Kidney (tissue), 14 donors: ENCODE results near the gene RRAGB. TPM values are rescaled to one million over a fixed set of nuclear protein-coding genes. Genes with fewer than 3 reads are reported as not detected.
"Not testable (repeated sequence)": the region's sequence is repeated elsewhere in the genome, so short reads cannot be mapped to it uniquely, and the experiment has no call there.

Experiments used
- DNase-seq, 5 donors: peaks; one replicate each; pipeline ENCODE4 v3.0.0-alpha.2; 2013 to 2020
- FAIRE-seq: peaks from 2 replicates; lab custom pipeline; 2012; peaks lifted over from hg19 to GRCh38; lab: Jason Lieb, UNC
- H3K27ac ChIP-seq, 2 donors: one replicate each; pipeline ENCODE4 v1.7.0; 2013; ENCODE audit warnings: low read depth in 2 of 2, low read length in 2 of 2, inconsistent platforms in 1 of 2
- H3K27me3 ChIP-seq: one replicate; pipeline ENCODE4 v1.7.1; 2013; ENCODE audit warnings: low read length, inconsistent platforms; ENCODE audit not compliant: control insufficient read depth, insufficient read depth
- H3K36me3 ChIP-seq, 3 donors: one replicate each; pipeline versions ENCODE4 v1.7.0 to v1.7.1; 2013; ENCODE audit warnings: low read length in 3 of 3, control low read depth in 1 of 3, inconsistent platforms in 1 of 3; ENCODE audit not compliant: insufficient read depth in 3 of 3, control insufficient read depth in 2 of 3
- H3K4me1 ChIP-seq, 3 donors: one replicate each; pipeline versions ENCODE4 v1.7.0 to v1.7.1; 2013; ENCODE audit warnings: low read length in 3 of 3, inconsistent platforms in 1 of 3, low read depth in 1 of 3; ENCODE audit not compliant: control insufficient read depth in 2 of 3, insufficient read depth in 2 of 3
- H3K4me3 ChIP-seq, 3 donors: one replicate each; pipeline versions ENCODE4 v1.7.0 to v1.8.1; 2013; ENCODE audit warnings: low read length in 3 of 3, control low read depth in 1 of 3, inconsistent platforms in 1 of 3
- H3K9ac ChIP-seq, 3 donors: one replicate each; pipeline versions ENCODE4 v1.7.0 to v1.7.1; 2013; ENCODE audit warnings: low read length in 3 of 3, control low read depth in 1 of 3, inconsistent platforms in 1 of 3
- H3K9me3 ChIP-seq, 3 donors: one replicate each; pipeline versions ENCODE4 v1.7.0 to v1.7.1; 2013; ENCODE audit warnings: low read length in 3 of 3, control low read depth in 1 of 3, inconsistent platforms in 1 of 3; ENCODE audit not compliant: control insufficient read depth in 2 of 3, insufficient read depth in 1 of 3
- CTCF ChIP-seq: IDR thresholded peaks from 3 replicates; pipeline ENCODE4 v1.5.1; 2012; ENCODE audit warnings: mild to moderate bottlenecking, moderate library complexity, borderline replicate concordance; ENCODE audit not compliant: insufficient read depth; ENCODE audit errors: extremely low read depth
- intact Hi-C: fragments of 100-400 bp; cut with DNase I; formaldehyde crosslinking; loops from one replicate; pipeline ENCODE4 v1.11.1; 2022
- polyA plus RNA-seq: library from polyadenylated mRNA; stranded (reverse); fragments of 350-450 nt; fragmentation: Illumina TruSeq; extraction: RNeasy Lipid Tissue Mini Kit (QIAGEN cat#74804); gene quantifications from one replicate; pipeline ENCODE4 v1.2.3, GENCODE V29; 2014; ENCODE audit warnings: low read depth, low replicate concordance; ENCODE audit not compliant: insufficient read depth
- total RNA-seq: library from RNA; stranded (reverse); fragmentation: NEBNext Ultra II Directional; extraction: Animal tissue kit (Norgen Biotek cat#: 25700); gene quantifications from one replicate; pipeline ENCODE4 v1.2.1, GENCODE V29; 2021
- donor health status: control.
- donor health status: control.
- donor health status: control.
- donor health status: control.
- donor health status: control.
- donor health status: DM: yes; HTN: yes; CAD: no.
- donor health status: Normal renal cell carcinoma (clear cell type).

The RRAGB gene
- total and polyA plus RNA-seq, 2 donors from 2014 or later, result 23.7 to 25.4 TPM

GRCh38 chrX:55695227-55696018, 22.1 kb upstream of the RRAGB start:
- intact Hi-C loops, result no loop called here

GRCh38 chrX:55697381-55697780, 20.2 kb upstream of the RRAGB start:
- H3K9ac ChIP-seq, result no peak overlapping the region
- intact Hi-C loops, result no loop called here
- no peaks in the 10 kb centered on the region for H3K27me3 ChIP-seq
- no peak overlapping the region for H3K27ac ChIP-seq
- H3K9me3 ChIP-seq, result no peaks in the 10 kb centered on the region
- no peak for TF ChIP-seq CTCF
- DNase-seq, result no peak
- FAIRE-seq, result no peak
- no peak overlapping the region for H3K4me3 ChIP-seq
- H3K4me1 ChIP-seq, result no peaks in the 10 kb centered on the region
- H3K36me3 ChIP-seq, result no peaks in the 10 kb centered on the region

More at GRCh38 chrX:55695227-55696018, 22.1 kb upstream of the RRAGB start:
- Histone ChIP-seq H3K36me3 (no peaks in the 10 kb centered on the region), H3K9me3 (no peaks in the 10 kb centered on the region), H3K4me3 (no peak overlapping the region), H3K27me3 (no peaks in the 10 kb centered on the region), H3K27ac (no peak overlapping the region), H3K4me1 (no peaks in the 10 kb centered on the region), H3K9ac (no peak overlapping the region)
- TF ChIP-seq CTCF, result no peak
- no peak for DNase-seq
- FAIRE-seq, result no peak

GRCh38 chrX:55702671-55703070, 14.9 kb upstream of the RRAGB start:
- no peak for FAIRE-seq
- H3K9me3 ChIP-seq, result no peaks in the 10 kb centered on the region
- no peak for DNase-seq
- no peak overlapping the region for H3K4me3 ChIP-seq
- no peak overlapping the region for H3K9ac ChIP-seq
- no peak overlapping the region for H3K27ac ChIP-seq
- no peak for TF ChIP-seq CTCF
- intact Hi-C loops, result no loop called here
- H3K4me1 ChIP-seq, result no peaks in the 10 kb centered on the region
- H3K27me3 ChIP-seq, result no peaks in the 10 kb centered on the region
- no peaks in the 10 kb centered on the region for H3K36me3 ChIP-seq

GRCh38 chrX:55703436-55703835, 14.1 kb upstream of the RRAGB start:
- H3K4me1 ChIP-seq, H3K27me3 ChIP-seq, H3K4me3 ChIP-seq, intact Hi-C loops, FAIRE-seq, H3K27ac ChIP-seq, DNase-seq, H3K9ac ChIP-seq, H3K9me3 ChIP-seq, H3K36me3 ChIP-seq: not testable (repeated sequence)

GRCh38 chrX:55705066-55705465, 12.5 kb upstream of the RRAGB start:
- H3K36me3 ChIP-seq, DNase-seq, H3K9ac ChIP-seq, FAIRE-seq, intact Hi-C loops, H3K27me3 ChIP-seq, H3K27ac ChIP-seq, H3K9me3 ChIP-seq, H3K4me3 ChIP-seq, H3K4me1 ChIP-seq: not testable (repeated sequence)
